GM19193 (cell line): ENCODE data around the gene PID1.

Source experiments
- POLR2A ChIP-seq: IDR thresholded peaks from 4 replicates; pipeline ENCODE4 v1.6.1; 2011; ENCODE audit not compliant: insufficient read depth, insufficient read length; ENCODE audit errors: extremely low read depth

The PID1 gene

DNA sequence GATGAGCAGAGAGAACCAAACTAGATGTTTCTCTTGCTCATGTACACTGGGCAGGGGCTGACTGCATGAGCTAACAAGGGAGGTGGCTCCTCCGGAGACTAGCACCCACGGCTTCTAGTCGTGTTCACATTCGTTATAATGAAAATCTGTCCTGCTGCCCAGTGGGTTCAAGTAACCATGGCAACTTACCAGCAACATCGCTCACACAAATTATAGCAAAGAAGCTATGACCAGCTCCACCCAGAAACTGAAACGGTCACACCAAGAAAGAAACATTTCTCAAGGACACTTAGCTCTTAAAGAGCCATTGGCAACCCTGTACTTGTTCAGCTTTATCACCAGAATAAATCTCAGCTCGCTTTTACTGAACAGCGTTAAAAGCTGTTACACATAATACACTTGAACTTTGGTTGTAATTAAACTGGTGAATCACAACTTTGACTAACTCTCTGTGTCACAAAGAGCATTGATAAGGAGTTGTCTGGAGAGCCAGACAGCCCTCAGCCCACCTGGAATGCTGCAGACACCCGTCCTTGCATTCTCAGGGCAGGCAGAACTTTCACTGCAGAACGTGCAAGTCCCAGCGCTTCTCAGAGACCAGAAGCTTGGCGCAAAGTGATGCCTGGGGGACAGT, 141.2 kb downstream of the PID1 start:
- no peak for TF ChIP-seq POLR2A

DNA sequence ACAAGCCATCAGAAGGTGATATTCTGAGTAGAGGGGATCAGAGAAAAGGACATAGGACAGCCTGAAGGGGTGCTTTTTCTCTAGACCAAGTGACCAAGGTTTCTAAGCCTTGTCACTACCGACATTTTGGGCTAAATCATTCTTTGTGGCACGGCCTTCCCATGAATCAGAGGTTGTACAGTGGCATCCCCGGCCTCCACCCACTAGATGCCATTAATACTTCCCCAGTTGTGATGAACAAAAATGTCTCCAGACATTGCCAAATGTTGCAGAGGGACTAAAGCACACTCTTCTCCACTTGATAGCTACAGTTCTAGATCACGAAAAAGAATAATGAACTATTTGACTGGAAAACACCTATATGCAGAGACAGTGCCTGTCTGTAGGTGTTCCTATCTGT, 143.6 kb downstream of the PID1 start:
- TF ChIP-seq POLR2A: no peak

- TF ChIP-seq POLR2A: no peak
These were observed 145.0 kb downstream of the PID1 start for GRCh38 chr2:229126066-229126465.

DNA sequence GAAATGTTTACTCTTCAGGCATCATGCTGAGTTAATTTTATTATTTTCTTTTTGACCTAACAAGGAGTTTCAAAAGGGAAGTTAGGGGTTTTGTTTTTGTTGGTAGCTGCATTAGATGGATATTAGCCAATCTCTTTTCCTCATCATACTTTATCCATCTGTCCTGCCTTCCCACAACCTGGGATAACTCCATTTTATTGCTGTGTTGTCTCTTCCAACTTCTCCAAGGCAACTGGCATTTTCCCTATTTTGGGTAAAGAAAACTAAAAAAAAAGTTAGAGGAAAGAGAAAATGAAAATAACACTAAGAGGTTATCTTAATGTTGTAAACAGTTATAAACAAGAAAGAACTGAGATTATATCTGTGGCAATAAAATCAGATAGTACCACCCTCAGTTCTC, 147.0 kb downstream of the PID1 start:
- TF ChIP-seq POLR2A: no peak

DNA sequence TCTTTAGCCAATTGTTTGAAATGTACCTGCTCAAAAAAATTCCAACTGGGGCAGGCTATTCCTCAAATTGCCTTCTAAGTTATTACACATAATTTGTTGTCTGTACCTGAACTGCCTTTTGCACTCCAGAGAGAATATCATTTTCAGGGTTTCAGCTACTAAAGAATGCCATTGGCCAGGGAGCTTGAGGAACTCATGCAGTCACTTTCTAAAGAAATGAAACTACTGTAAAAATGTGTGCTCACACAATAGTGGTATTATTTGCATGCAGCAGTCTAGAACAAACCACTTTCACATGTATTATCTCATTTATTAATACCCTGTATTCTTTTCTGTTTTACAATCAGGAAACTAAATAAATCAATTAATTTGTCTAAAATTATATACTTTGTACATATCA, 152.2 kb downstream of the PID1 start:
- TF ChIP-seq POLR2A: no peak

DNA sequence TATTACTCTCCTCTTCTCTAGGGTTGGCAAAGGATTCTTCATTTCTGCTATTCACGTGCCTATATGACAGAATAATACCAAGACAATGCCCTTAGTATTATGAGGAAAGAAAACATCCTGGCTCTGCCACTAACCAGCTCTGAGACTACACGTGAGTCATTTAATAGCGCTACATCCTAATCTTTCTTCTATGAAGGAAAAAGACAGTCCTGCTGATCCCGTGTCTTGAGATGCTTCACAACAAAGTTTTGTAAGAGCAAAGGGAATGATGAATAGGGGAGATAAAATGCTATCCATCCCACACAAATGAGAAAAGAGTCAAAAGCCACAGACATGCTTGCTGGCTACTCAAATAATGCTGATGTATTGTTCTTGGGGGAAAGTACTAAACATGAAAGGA, 152.8 kb downstream of the PID1 start:
- TF ChIP-seq POLR2A: no peak

DNA sequence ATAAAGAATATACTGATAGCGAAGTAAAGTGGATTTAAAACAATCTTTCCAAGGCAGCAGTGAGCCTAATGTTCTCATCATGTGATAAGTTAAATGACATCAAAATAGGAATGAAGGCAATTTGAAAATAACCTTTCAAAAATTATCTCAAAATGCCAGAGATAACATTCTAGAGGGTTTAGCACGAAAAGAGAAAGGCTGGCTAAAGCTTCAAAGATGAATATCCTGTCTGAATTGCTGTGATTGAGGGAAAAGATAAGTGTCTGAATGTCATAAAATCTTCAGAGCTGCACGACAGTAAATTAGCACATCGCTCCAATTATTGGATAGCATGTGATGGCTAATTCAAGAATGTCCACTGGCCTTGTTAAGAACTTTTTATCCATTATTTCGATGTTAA, 159.3 kb downstream of the PID1 start:
- no peak for TF ChIP-seq POLR2A

DNA sequence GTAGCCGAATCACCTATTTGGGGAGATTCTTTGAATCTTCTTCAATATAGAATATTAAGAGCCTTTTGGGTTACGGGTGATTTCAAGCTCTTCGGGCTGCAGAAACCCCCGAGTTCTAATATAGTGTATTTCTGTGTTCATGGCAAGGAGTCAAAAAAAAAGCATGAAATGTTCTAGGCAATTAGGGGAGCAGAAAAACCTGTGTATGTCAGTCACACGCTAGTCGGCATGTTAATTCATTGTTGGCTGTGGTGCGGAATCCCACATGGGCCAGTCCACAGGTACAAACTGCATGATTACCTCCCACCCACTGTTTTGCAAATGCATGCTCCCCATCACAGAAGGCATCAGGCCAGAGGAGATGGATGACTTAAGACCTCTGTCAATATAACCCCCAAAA, 161.9 kb downstream of the PID1 start:
- no peak for TF ChIP-seq POLR2A

GRCh38 chr2:229107601-229108000, 163.5 kb downstream of the PID1 start:
- no peak for TF ChIP-seq POLR2A

- TF ChIP-seq POLR2A: no peak
These were observed 166.1 kb downstream of the PID1 start for GRCh38 chr2:229104974-229105387.

DNA sequence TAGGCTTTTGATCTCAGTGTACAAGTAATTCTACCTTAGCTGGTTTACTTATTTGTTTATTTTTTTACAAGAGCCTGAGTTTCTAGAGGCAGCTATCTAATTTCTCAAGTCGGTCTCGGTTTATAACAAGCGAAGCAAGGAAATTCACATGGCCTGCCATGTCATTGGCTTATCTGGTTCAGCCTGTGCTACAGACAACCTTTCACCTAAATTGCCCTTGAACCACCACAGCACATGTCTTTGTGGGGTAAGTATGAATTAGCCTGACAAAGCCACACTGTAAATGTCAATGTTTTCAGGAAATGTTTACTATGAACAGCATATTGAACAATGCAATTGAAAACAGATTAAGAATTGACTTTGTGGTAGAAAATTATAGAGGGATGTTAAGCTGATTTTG, 167.1 kb downstream of the PID1 start:
- no peak for TF ChIP-seq POLR2A

GRCh38 chr2:229101314-229101713, 169.8 kb downstream of the PID1 start:
- no peak for TF ChIP-seq POLR2A

GRCh38 chr2:229099231-229099630, 171.9 kb downstream of the PID1 start:
- no peak for TF ChIP-seq POLR2A

DNA sequence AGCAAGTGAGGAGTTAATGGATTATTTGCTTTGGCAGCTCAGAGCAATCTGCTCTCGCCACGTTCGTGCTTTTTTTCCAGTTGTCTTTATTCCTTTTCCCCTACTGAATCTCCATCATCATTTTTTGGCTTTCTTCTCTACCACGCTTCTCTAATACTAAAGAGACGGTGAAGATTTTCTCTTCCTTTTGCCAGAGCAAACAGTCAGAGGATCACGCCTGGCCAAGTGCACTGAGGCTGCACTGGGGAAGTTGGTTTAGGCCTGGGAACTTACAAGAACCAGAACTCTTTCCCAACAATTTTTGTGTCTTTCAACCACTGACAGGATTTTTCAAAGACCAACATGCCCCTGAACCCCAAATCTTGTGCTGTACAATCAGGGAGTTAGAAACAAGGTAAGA, 172.3 kb downstream of the PID1 start:
- TF ChIP-seq POLR2A: no peak

DNA sequence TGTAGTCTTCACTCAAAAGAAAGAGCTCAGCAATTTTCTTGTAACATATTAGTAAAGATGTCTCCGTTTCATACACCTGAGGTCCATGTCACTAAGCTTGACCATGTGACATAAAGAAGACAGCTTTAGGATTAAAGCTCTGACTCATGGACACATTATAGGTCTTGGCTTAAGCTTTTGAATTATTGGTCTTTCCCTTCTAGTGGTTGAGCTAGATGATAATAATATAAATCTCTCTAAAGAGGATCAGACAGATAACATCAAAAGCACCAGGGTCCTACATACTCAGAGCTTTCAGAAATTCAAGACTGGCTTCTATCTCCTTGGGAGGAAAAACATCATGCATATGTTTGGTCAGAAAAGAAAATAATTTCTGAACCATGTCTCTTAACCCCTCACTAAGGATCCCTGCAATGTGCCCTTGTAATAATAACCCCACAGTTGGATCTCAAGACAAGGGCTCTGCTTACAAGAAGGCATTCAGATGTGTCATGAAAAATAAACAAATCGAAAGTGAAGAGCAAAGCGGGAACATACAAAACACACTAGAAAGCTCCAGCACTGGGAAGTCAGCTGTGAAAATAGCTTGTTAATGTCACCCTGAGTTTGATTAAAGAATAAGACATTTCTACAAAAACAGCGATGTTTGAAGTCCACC, 174.5 kb downstream of the PID1 start:
- no peak for TF ChIP-seq POLR2A

DNA sequence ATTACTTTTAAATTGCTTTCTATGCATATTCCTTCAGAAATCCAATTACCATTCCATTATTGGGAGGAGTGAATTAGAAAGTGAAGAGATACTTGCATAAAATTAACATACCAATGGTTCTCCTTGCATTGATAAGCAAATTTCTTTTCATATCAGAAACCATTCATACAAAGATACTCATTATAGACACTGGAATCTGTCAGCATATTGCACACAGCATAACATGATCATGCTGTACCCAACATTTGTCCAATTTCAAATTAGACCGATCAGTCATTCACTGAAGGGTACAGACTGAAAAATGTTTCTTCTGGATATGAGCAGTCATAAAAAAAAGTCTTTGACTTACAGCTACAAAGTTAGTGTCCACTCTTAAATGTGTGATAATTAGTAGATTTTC, 175.6 kb downstream of the PID1 start:
- no peak for TF ChIP-seq POLR2A

DNA sequence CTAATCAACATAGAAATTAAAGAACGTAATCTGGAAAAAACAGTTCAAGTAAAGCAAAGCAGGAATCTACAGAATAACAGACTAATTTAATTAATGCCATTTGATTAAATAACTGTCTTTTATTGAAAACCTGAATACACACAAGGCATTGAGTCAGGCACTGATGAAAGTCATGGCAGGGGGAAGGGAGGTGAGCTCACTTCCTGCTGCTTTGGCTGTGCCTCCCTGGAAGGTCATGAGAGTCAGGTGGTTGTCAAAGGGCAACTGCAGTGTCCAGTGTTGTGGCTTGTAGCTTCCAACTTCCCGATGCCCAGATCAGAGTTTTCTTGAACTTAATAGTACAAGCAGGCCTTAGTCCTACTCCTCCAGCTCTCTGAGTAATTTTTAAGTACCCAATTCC, 180.9 kb downstream of the PID1 start:
- no peak for TF ChIP-seq POLR2A

- TF ChIP-seq POLR2A: no peak
These were observed 181.3 kb downstream of the PID1 start for GRCh38 chr2:229089776-229090175.
